WTC11 (cell line): Measurements from ENCODE around the gene ZNF177. TPM values are rescaled to one million over a fixed set of nuclear protein-coding genes. Genes with fewer than 3 reads are reported as not detected.

Source experiments
- ATAC-seq: fragments of 200-7000 bp; cut with Tn5 transposase; 2 replicates; pipeline ENCODE4 v1.10.0; 2021; ENCODE audit warnings: mild to moderate bottlenecking, moderate library complexity
- CTCF ChIA-PET: fragments of 300-600 bp; sonication (Branson Sonifier 250); formaldehyde crosslinking; loops from one replicate; lab custom pipeline; 2021; ENCODE audit warnings: antibody characterized with exemption; lab: Charles Lee
- POLR2A ChIA-PET: fragments of 350-600 bp; sonication (Branson Sonifier 250); formaldehyde crosslinking; loops from one replicate; lab custom pipeline; 2021; ENCODE audit warnings: antibody characterized with exemption; lab: Charles Lee
- DNase-seq: peaks from one replicate; pipeline ENCODE4 v3.0.0; 2021; ENCODE audit warnings: low spot score
- H3K27ac Mint-ChIP-seq: 2 replicates; pipeline ENCODE4 v1.8.0; 2021; ENCODE audit warnings: mixed read lengths
- H3K27me3 Mint-ChIP-seq: 2 replicates; pipeline ENCODE4 v1.8.0; 2021; ENCODE audit warnings: low read depth, mild to moderate bottlenecking, moderate library complexity, mixed read lengths
- H3K36me3 Mint-ChIP-seq: 2 replicates; pipeline ENCODE4 v1.8.0; 2021; ENCODE audit warnings: mixed read lengths
- H3K4me1 Mint-ChIP-seq: 2 replicates; pipeline ENCODE4 v1.8.0; 2022; ENCODE audit warnings: mixed read lengths
- H3K4me3 Mint-ChIP-seq: 2 replicates; pipeline ENCODE4 v1.8.0; 2021; ENCODE audit warnings: mild to moderate bottlenecking, moderate library complexity, mixed read lengths
- H3K9me3 Mint-ChIP-seq: 2 replicates; pipeline ENCODE4 v1.8.0; 2021; ENCODE audit warnings: mixed read lengths
- ATF3 ChIP-seq: sonication (generic); formaldehyde crosslinking; conservative IDR thresholded peaks from 2 replicates; pipeline ENCODE4 v1.8.1; 2022; ENCODE audit warnings: mild to moderate bottlenecking, missing genetic modification reagents
- ATF6 ChIP-seq: sonication (generic); formaldehyde crosslinking; IDR thresholded peaks from 2 replicates; pipeline ENCODE4 v1.8.1; 2023; ENCODE audit warnings: mild to moderate bottlenecking, missing genetic modification reagents
- CBFB ChIP-seq: sonication (generic); formaldehyde crosslinking; IDR thresholded peaks from 2 replicates; pipeline ENCODE4 v1.8.1; 2022; ENCODE audit warnings: mild to moderate bottlenecking, low read depth, missing genetic modification reagents
- CDX4 ChIP-seq: fragments of 250-450 bp; sonication (Bioruptor Pico); IDR thresholded peaks from 2 replicates; pipeline ENCODE4 v1.9.0; 2021; ENCODE audit warnings: moderate library complexity, mild to moderate bottlenecking, inconsistent platforms, borderline replicate concordance
- CREM ChIP-seq: sonication (generic); formaldehyde crosslinking; IDR thresholded peaks from 2 replicates; pipeline ENCODE4 v1.8.1; 2022; ENCODE audit warnings: mild to moderate bottlenecking, missing genetic modification reagents, moderate library complexity
- EMX1 ChIP-seq: fragments of 250-450 bp; sonication (Bioruptor Pico); IDR thresholded peaks from 2 replicates; pipeline ENCODE4 v1.8.0; 2021; ENCODE audit warnings: mild to moderate bottlenecking
- FOXK1 ChIP-seq: sonication (generic); formaldehyde crosslinking; IDR thresholded peaks from 2 replicates; pipeline ENCODE4 v1.8.0; 2022; ENCODE audit warnings: mild to moderate bottlenecking, moderate library complexity, missing genetic modification reagents
- FOXP1 ChIP-seq: sonication (generic); formaldehyde crosslinking; IDR thresholded peaks from 2 replicates; pipeline ENCODE4 v1.8.0; 2022; ENCODE audit warnings: missing genetic modification reagents, mild to moderate bottlenecking, moderate library complexity, borderline replicate concordance
- HMGXB4 ChIP-seq: sonication (generic); formaldehyde crosslinking; IDR thresholded peaks from 2 replicates; pipeline ENCODE4 v1.8.1; 2023; ENCODE audit warnings: mild to moderate bottlenecking, moderate library complexity, missing genetic modification reagents
- JAZF1 ChIP-seq: fragments of 250-450 bp; sonication (Bioruptor Pico); IDR thresholded peaks from 2 replicates; pipeline ENCODE4 v1.9.0; 2021; ENCODE audit warnings: moderate library complexity, mild to moderate bottlenecking, inconsistent platforms
- MAX ChIP-seq: sonication (generic); formaldehyde crosslinking; IDR thresholded peaks from 2 replicates; pipeline ENCODE4 v1.8.0; 2022; ENCODE audit warnings: mild to moderate bottlenecking, missing genetic modification reagents
- MLX ChIP-seq: sonication (generic); formaldehyde crosslinking; IDR thresholded peaks from 2 replicates; pipeline ENCODE4 v1.8.1; 2023; ENCODE audit warnings: mild to moderate bottlenecking, missing genetic modification reagents, moderate library complexity
- NFYB ChIP-seq: sonication (generic); formaldehyde crosslinking; conservative IDR thresholded peaks from 2 replicates; pipeline ENCODE4 v1.8.0; 2022; ENCODE audit warnings: low read depth, missing genetic modification reagents
- PRRX2 ChIP-seq: fragments of 250-450 bp; sonication (Bioruptor Pico); IDR thresholded peaks from 2 replicates; pipeline ENCODE4 v1.8.0; 2021; ENCODE audit warnings: mild to moderate bottlenecking
- RORB ChIP-seq: fragments of 250-450 bp; sonication (Bioruptor Pico); IDR thresholded peaks from 2 replicates; pipeline ENCODE4 v1.9.0; 2021; ENCODE audit warnings: mild to moderate bottlenecking
- TCF7 ChIP-seq: sonication (generic); formaldehyde crosslinking; IDR thresholded peaks from 2 replicates; pipeline ENCODE4 v1.8.0; 2022; ENCODE audit warnings: mild to moderate bottlenecking, low read depth, missing genetic modification reagents, moderate library complexity
- TEAD4 ChIP-seq: sonication (generic); formaldehyde crosslinking; IDR thresholded peaks from 2 replicates; pipeline ENCODE4 v1.8.0; 2022; ENCODE audit warnings: mild to moderate bottlenecking, missing genetic modification reagents
- ZNF281 ChIP-seq: sonication (generic); formaldehyde crosslinking; IDR thresholded peaks from 2 replicates; pipeline ENCODE4 v1.8.0; 2023; ENCODE audit warnings: mild to moderate bottlenecking, missing genetic modification reagents
- ZNF396 ChIP-seq: fragments of 250-450 bp; sonication (Bioruptor Pico); IDR thresholded peaks from 2 replicates; pipeline ENCODE4 v1.8.0; 2021; ENCODE audit warnings: mild to moderate bottlenecking, moderate library complexity, borderline replicate concordance
- ZNF416 ChIP-seq: fragments of 250-450 bp; sonication (Bioruptor Pico); IDR thresholded peaks from 2 replicates; pipeline ENCODE4 v1.9.0; 2021; ENCODE audit warnings: mild to moderate bottlenecking, inconsistent platforms
- ZSCAN18 ChIP-seq: fragments of 250-450 bp; sonication (Bioruptor Pico); IDR thresholded peaks from 2 replicates; pipeline ENCODE4 v2.1.2; 2022; ENCODE audit warnings: mild to moderate bottlenecking, moderate library complexity
- total RNA-seq: library from RNA; stranded (reverse); gene quantifications from 3 replicates; pipeline ENCODE4 v1.2.3, GENCODE V29; 2021

Gene ZNF177
- total RNA-seq, 1 experiment from 2014 or later = 4.0 TPM

GRCh38 chr19:9353011-9353410 lies 9.8 kb upstream of the ZNF177 start:
- no peaks in the 10 kb centered on the region; the same call in none of the 2 replicates for H3K27me3 Mint-ChIP-seq
- ChIA-PET CTCF (no interaction called here), POLR2A (no interaction called here)
- H3K36me3 Mint-ChIP-seq = peaks cover 67% of the 10 kb centered on the region
- ATAC-seq = no peak
- no peak overlapping the region for H3K4me3 Mint-ChIP-seq
- H3K9me3 Mint-ChIP-seq = peaks cover 43% of the 10 kb centered on the region
- DNase-seq = no peak
- H3K27ac Mint-ChIP-seq = no peak overlapping the region
- H3K4me1 Mint-ChIP-seq = no peaks in the 10 kb centered on the region
- TF ChIP-seq CREM (CRISPR knock-in tag) = no peak
- no peak for TF ChIP-seq ZNF396
- TF ChIP-seq EMX1 (CRISPR knock-in tag) = no peak
- TF ChIP-seq FOXK1 = no peak
- no peak for TF ChIP-seq FOXP1 (CRISPR knock-in tag)
- TF ChIP-seq PRRX2 (CRISPR knock-in tag) = no peak
- no peak for TF ChIP-seq ZNF416
- TF ChIP-seq MLX (CRISPR knock-in tag) = no peak
- no peak for TF ChIP-seq TEAD4
- no peak for TF ChIP-seq NFYB (CRISPR knock-in tag)
- TF ChIP-seq ATF6 (CRISPR knock-in tag) = no peak
- TF ChIP-seq HMGXB4 (CRISPR knock-in tag) = no peak
- no peak for TF ChIP-seq ATF3
- TF ChIP-seq ZSCAN18 (CRISPR knock-in tag) = no peak
- no peak for TF ChIP-seq MAX
- TF ChIP-seq JAZF1 (CRISPR knock-in tag) = no peak

GRCh38 chr19:9354651-9355050 lies 8.2 kb upstream of the ZNF177 start:
- CTCF ChIA-PET = no interaction called here
- Mint-ChIP-seq H3K36me3 (peaks cover 63% of the 10 kb centered on the region), H3K27ac (no peak overlapping the region), H3K9me3 (peaks cover 38% of the 10 kb centered on the region), H3K27me3 (no peaks in the 10 kb centered on the region; the same call in 1 of the 2 replicates), H3K4me1 (no peaks in the 10 kb centered on the region), H3K4me3 (no peak overlapping the region)
- ATAC-seq (no peak), DNase-seq (no peak)
- TF ChIP-seq ZNF281 (CRISPR knock-in tag) = no peak
- no peak for TF ChIP-seq CBFB (CRISPR knock-in tag)
- no peak for TF ChIP-seq CDX4 (CRISPR knock-in tag)
- TF ChIP-seq RORB (CRISPR knock-in tag) = no peak
- TF ChIP-seq TCF7 (CRISPR knock-in tag) = no peak
- POLR2A ChIA-PET = no interaction called here
